ENCODE results near the gene ATP8B3.
A peak's percentile ranks its signal among the peaks of the same experiment; 100 is the strongest.

Gene ATP8B3

GRCh38 chr19:1830978-1831377, 18.9 kb upstream of the ATP8B3 start:
- no peak for DNase-seq

- no peak for DNase-seq
These were observed 18.5 kb upstream of the ATP8B3 start for GRCh38 chr19:1830568-1830967.

GRCh38 chr19:1829958-1830357, 17.9 kb upstream of the ATP8B3 start:
- no peak for DNase-seq

GRCh38 chr19:1828279-1829238, 16.5 kb upstream of the ATP8B3 start:
- no peak for DNase-seq

GRCh38 chr19:1827566-1828278, 15.6 kb upstream of the ATP8B3 start:
- DNase-seq: no peak

GRCh38 chr19:1826557-1827521, 14.8 kb upstream of the ATP8B3 start:
- no peak for DNase-seq

- peak; percentile 84 for DNase-seq
These were observed 14.0 kb upstream of the ATP8B3 start for GRCh38 chr19:1825909-1826556.

- no peak for DNase-seq
These were observed 12.2 kb upstream of the ATP8B3 start for GRCh38 chr19:1824252-1824622.

GRCh38 chr19:1823539-1824251, 11.6 kb upstream of the ATP8B3 start:
- no peak for DNase-seq

GRCh38 chr19:1823020-1823419, 10.9 kb upstream of the ATP8B3 start:
- no peak for DNase-seq

- DNase-seq: no peak
These were observed 10.1 kb upstream of the ATP8B3 start for GRCh38 chr19:1822210-1822609.

- DNase-seq: no peak
These were observed 7.5 kb upstream of the ATP8B3 start for GRCh38 chr19:1819341-1820255.

- DNase-seq: no peak
These were observed 6.6 kb upstream of the ATP8B3 start for GRCh38 chr19:1818549-1819195.

GRCh38 chr19:1817553-1818179, 5.6 kb upstream of the ATP8B3 start:
- no peak for DNase-seq

GRCh38 chr19:1816530-1817298, 4.6 kb upstream of the ATP8B3 start:
- DNase-seq: no peak

- DNase-seq: no peak
These were observed 3.8 kb upstream of the ATP8B3 start for GRCh38 chr19:1815605-1816529.

GRCh38 chr19:1814833-1815604, 2.9 kb upstream of the ATP8B3 start:
- no peak for DNase-seq
